ENCODE measurements around the gene HOXB4.

HOXB4 gene

DNA sequence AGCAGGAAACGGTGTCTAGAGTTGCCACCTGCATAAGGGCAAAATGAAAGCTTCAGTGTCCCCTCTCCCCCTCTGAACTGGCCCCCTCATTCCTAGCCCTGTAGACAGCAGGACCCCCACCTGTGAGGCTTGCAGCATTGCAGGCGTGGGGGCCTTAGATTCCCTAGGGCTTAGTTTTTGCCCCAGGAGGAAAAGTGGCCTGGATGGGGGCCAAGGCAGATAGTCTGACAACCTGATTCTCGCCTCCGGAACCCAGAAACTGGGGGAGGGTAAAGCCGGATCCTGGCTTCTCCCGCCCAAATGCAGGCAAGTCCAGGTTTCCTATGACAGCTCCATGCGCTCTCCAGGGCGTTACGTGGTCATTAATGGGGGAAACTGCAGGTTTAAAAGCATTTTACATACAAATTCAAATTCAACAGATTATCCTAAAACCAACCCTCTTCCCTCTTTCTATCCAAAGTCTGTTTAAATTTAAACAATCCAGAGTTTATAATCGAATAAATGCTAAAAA lies 27.3 kb upstream of the HOXB4 start:
- H3K79me2 ChIP-seq (ENCODE audit: insufficient read depth, low read length), result no peaks in the 10 kb centered on the region
- H3K27me3 ChIP-seq (ENCODE audit: low read length), result no peaks in the 10 kb centered on the region
- H2AFZ ChIP-seq (ENCODE audit: low read depth, low read length, severe bottlenecking), result no peak overlapping the region
- H3K4me2 ChIP-seq (ENCODE audit: low read depth, low read length, poor library complexity, severe bottlenecking), result no peak overlapping the region
- no peaks in the 10 kb centered on the region for H4K20me1 ChIP-seq (ENCODE audit: low read depth, low read length)
- no peaks in the 10 kb centered on the region for H3K9me2 ChIP-seq (replicated peaks; ENCODE audit: insufficient read depth, low read length)
- H3K36me3 ChIP-seq (ENCODE audit: low read length), result no peaks in the 10 kb centered on the region
- H3F3A ChIP-seq (ENCODE audit: insufficient read depth), result no peaks in the 10 kb centered on the region
- H3K27ac ChIP-seq (ENCODE audit: low read depth, low read length), result no peak overlapping the region
- H3K9me3 ChIP-seq (ENCODE audit: insufficient read depth, low read length), result no peaks in the 10 kb centered on the region
- no peak overlapping the region for H3K4me3 ChIP-seq (ENCODE audit: insufficient read depth, low read length, poor library complexity, severe bottlenecking)
- H3K9ac ChIP-seq (ENCODE audit: low read length), result no peak overlapping the region
- TF ChIP-seq, protein P1, sequence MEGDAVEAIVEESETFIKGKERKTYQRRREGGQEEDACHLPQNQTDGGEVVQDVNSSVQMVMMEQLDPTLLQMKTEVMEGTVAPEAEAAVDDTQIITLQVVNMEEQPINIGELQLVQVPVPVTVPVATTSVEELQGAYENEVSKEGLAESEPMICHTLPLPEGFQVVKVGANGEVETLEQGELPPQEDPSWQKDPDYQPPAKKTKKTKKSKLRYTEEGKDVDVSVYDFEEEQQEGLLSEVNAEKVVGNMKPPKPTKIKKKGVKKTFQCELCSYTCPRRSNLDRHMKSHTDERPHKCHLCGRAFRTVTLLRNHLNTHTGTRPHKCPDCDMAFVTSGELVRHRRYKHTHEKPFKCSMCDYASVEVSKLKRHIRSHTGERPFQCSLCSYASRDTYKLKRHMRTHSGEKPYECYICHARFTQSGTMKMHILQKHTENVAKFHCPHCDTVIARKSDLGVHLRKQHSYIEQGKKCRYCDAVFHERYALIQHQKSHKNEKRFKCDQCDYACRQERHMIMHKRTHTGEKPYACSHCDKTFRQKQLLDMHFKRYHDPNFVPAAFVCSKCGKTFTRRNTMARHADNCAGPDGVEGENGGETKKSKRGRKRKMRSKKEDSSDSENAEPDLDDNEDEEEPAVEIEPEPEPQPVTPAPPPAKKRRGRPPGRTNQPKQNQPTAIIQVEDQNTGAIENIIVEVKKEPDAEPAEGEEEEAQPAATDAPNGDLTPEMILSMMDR (IDR thresholded peaks at IDR 0.05; ENCODE audit: insufficient read depth, low read length, poor library complexity, severe bottlenecking), result no peak
- no peak for TF ChIP-seq EZH2phosphoT487 (conservative IDR thresholded peaks at IDR 0.05; ENCODE audit: low read length)

- Histone ChIP-seq H3K79me2 (ENCODE audit: insufficient read depth, low read length) (no peaks in the 10 kb centered on the region), H3K9me3 (ENCODE audit: insufficient read depth, low read length) (no peaks in the 10 kb centered on the region), H3K9ac (ENCODE audit: low read length) (no peak within 1 kb of the TSS), H3K27me3 (ENCODE audit: low read length) (no peaks in the 10 kb centered on the region), H3K36me3 (ENCODE audit: low read length) (no peaks in the 10 kb centered on the region), H3K4me2 (ENCODE audit: low read depth, low read length, poor library complexity, severe bottlenecking) (no peak within 1 kb of the TSS), H3K27ac (ENCODE audit: low read depth, low read length) (no peak within 1 kb of the TSS), H3K4me3 (ENCODE audit: insufficient read depth, low read length, poor library complexity, severe bottlenecking) (no peak within 1 kb of the TSS), H2AFZ (ENCODE audit: low read depth, low read length, severe bottlenecking) (no peak within 1 kb of the TSS), H3F3A (ENCODE audit: insufficient read depth) (no peaks in the 10 kb centered on the region), H4K20me1 (ENCODE audit: low read depth, low read length) (no peaks in the 10 kb centered on the region), H3K9me2 (replicated peaks; ENCODE audit: insufficient read depth, low read length) (no peaks in the 10 kb centered on the region)
- TF ChIP-seq, protein P1 (IDR thresholded peaks at IDR 0.05; ENCODE audit: insufficient read depth, low read length, poor library complexity, severe bottlenecking), result no peak
- TF ChIP-seq EZH2phosphoT487 (conservative IDR thresholded peaks at IDR 0.05; ENCODE audit: low read length), result no peak
These were observed 26.7 kb upstream of the HOXB4 start, which contains the start of gene HOXB6 for GRCh38 chr17:48604770-48605329. TSS of gene HOXB6 (minus strand) at chr17:48604986. CDS start at chr17:48598150, 6,836 bp downstream.

DNA sequence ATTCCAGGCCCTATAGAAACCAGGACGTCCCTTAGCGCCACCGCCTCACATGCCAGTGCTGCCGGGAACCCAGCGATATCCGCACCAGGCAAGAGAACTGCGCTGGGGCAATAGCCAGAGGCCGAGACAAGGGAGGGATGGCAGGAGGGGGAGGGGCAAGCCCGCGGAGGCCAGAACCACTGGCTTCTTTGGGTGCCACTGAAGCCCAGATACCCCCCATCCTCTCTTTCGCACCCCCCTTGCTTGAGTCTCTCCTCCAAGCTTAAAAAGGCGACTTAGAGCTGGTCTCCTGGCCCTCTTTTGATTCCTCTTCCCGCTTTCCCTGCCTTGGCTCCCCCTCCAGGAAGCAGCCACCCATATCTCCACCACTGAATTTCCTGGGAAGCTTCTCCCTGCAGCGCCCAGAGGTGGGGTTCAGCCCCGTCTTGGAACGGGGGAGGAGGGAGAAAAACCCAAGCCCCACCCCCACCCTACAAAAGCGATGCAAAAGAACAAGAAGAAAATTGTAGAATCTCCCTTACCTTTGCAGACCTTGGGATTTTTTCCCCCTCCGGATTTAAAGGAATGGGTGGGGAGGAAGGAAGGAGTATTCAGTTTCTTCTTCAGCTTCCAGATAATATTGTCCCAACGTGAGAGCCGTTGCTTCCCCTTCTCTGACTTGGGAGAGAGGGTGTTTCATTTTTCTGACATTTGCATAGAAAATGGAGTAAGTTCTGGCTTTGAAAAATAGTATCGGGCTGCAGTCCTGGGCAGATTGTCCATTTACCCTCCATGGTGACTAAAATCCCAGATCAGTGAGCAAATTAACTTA lies 26.0 kb upstream of the HOXB4 start:
- Histone ChIP-seq H3K27me3 (ENCODE audit: low read length) (no peaks in the 10 kb centered on the region), H2AFZ (ENCODE audit: low read depth, low read length, severe bottlenecking) (no peak overlapping the region), H3K9me2 (replicated peaks; ENCODE audit: insufficient read depth, low read length) (no peaks in the 10 kb centered on the region), H3K9ac (ENCODE audit: low read length) (no peak overlapping the region), H4K20me1 (ENCODE audit: low read depth, low read length) (no peaks in the 10 kb centered on the region), H3K79me2 (ENCODE audit: insufficient read depth, low read length) (no peaks in the 10 kb centered on the region), H3K27ac (ENCODE audit: low read depth, low read length) (no peak overlapping the region), H3F3A (ENCODE audit: insufficient read depth) (no peaks in the 10 kb centered on the region), H3K36me3 (ENCODE audit: low read length) (no peaks in the 10 kb centered on the region), H3K4me2 (ENCODE audit: low read depth, low read length, poor library complexity, severe bottlenecking) (no peak overlapping the region), H3K4me3 (ENCODE audit: insufficient read depth, low read length, poor library complexity, severe bottlenecking) (no peak overlapping the region), H3K9me3 (ENCODE audit: insufficient read depth, low read length) (no peaks in the 10 kb centered on the region)
- TF ChIP-seq EZH2phosphoT487 (conservative IDR thresholded peaks at IDR 0.05; ENCODE audit: low read length), result no peak
- TF ChIP-seq, protein P1 (IDR thresholded peaks at IDR 0.05; ENCODE audit: insufficient read depth, low read length, poor library complexity, severe bottlenecking), result no peak
